ENCODE results near the gene LDB2.

LDB2 gene

GRCh38 chr4:16852644-16853043 is 45.8 kb downstream of the LDB2 start:
- TF ChIP-seq CTCF (conservative IDR thresholded peaks at IDR 0.05; ENCODE audit: low read length) (no peak), EZH2phosphoT487 (IDR thresholded peaks at IDR 0.05; ENCODE audit: borderline replicate concordance) (no peak)
- Histone ChIP-seq H3F3A (ENCODE audit: low read depth) (no peaks in the 10 kb centered on the region), H3K9me3 (ENCODE audit: insufficient read depth, low read depth, low read length) (no peaks in the 10 kb centered on the region), H3K79me2 (ENCODE audit: insufficient read depth, low read length) (no peaks in the 10 kb centered on the region), H3K4me3 (ENCODE audit: low read length, poor library complexity, severe bottlenecking) (no peak overlapping the region), H3K4me2 (ENCODE audit: low read depth, low read length, poor library complexity, severe bottlenecking) (no peak overlapping the region), H4K20me1 (ENCODE audit: insufficient read depth, low read length, poor library complexity, severe bottlenecking) (no peaks in the 10 kb centered on the region), H3K36me3 (ENCODE audit: insufficient read depth, low read length) (no peaks in the 10 kb centered on the region), H3K4me1 (ENCODE audit: insufficient read depth, low read length, poor library complexity, severe bottlenecking) (no peaks in the 10 kb centered on the region), H3K27me3 (ENCODE audit: insufficient read depth, low read length, poor library complexity, severe bottlenecking) (no peaks in the 10 kb centered on the region), H2AFZ (ENCODE audit: low read length) (no peak overlapping the region), H3K9ac (ENCODE audit: low read depth, low read length, poor library complexity, severe bottlenecking) (no peak overlapping the region), H3K9me2 (replicated peaks; ENCODE audit: low read depth, low read length) (no peaks in the 10 kb centered on the region)

- Histone ChIP-seq H3K9ac (ENCODE audit: low read depth, low read length, poor library complexity, severe bottlenecking) (no peak overlapping the region), H3F3A (ENCODE audit: low read depth) (no peaks in the 10 kb centered on the region), H2AFZ (ENCODE audit: low read length) (no peak overlapping the region), H3K36me3 (ENCODE audit: insufficient read depth, low read length) (no peaks in the 10 kb centered on the region), H3K4me3 (ENCODE audit: low read length, poor library complexity, severe bottlenecking) (no peak overlapping the region), H3K9me3 (ENCODE audit: insufficient read depth, low read depth, low read length) (no peaks in the 10 kb centered on the region), H3K9me2 (replicated peaks; ENCODE audit: low read depth, low read length) (no peaks in the 10 kb centered on the region), H3K4me2 (ENCODE audit: low read depth, low read length, poor library complexity, severe bottlenecking) (no peak overlapping the region), H3K4me1 (ENCODE audit: insufficient read depth, low read length, poor library complexity, severe bottlenecking) (no peaks in the 10 kb centered on the region), H3K27me3 (ENCODE audit: insufficient read depth, low read length, poor library complexity, severe bottlenecking) (no peaks in the 10 kb centered on the region), H4K20me1 (ENCODE audit: insufficient read depth, low read length, poor library complexity, severe bottlenecking) (no peaks in the 10 kb centered on the region), H3K79me2 (ENCODE audit: insufficient read depth, low read length) (no peaks in the 10 kb centered on the region)
- TF ChIP-seq CTCF (conservative IDR thresholded peaks at IDR 0.05; ENCODE audit: low read length) (no peak), EZH2phosphoT487 (IDR thresholded peaks at IDR 0.05; ENCODE audit: borderline replicate concordance) (no peak)
Measured at GRCh38 chr4:16852228-16852627, 46.2 kb downstream of the LDB2 start.

GRCh38 chr4:16846540-16847117 is 51.8 kb downstream of the LDB2 start:
- no peaks in the 10 kb centered on the region for H3K79me2 ChIP-seq (ENCODE audit: insufficient read depth, low read length)
- H4K20me1 ChIP-seq (ENCODE audit: insufficient read depth, low read length, poor library complexity, severe bottlenecking) = no peaks in the 10 kb centered on the region
- H3K36me3 ChIP-seq (ENCODE audit: insufficient read depth, low read length) = no peaks in the 10 kb centered on the region
- H3K9ac ChIP-seq (ENCODE audit: low read depth, low read length, poor library complexity, severe bottlenecking) = no peak overlapping the region
- H3K4me1 ChIP-seq (ENCODE audit: insufficient read depth, low read length, poor library complexity, severe bottlenecking) = no peaks in the 10 kb centered on the region
- H3F3A ChIP-seq (ENCODE audit: low read depth) = no peaks in the 10 kb centered on the region
- no peak for TF ChIP-seq EZH2phosphoT487 (IDR thresholded peaks at IDR 0.05; ENCODE audit: borderline replicate concordance)
- no peak for TF ChIP-seq CTCF (conservative IDR thresholded peaks at IDR 0.05; ENCODE audit: low read length)
- no peak overlapping the region for H3K4me3 ChIP-seq (ENCODE audit: low read length, poor library complexity, severe bottlenecking)
- H2AFZ ChIP-seq (ENCODE audit: low read length) = no peak overlapping the region
- H3K9me2 ChIP-seq (replicated peaks; ENCODE audit: low read depth, low read length) = no peaks in the 10 kb centered on the region
- H3K9me3 ChIP-seq (ENCODE audit: insufficient read depth, low read depth, low read length) = no peaks in the 10 kb centered on the region
- H3K4me2 ChIP-seq (ENCODE audit: low read depth, low read length, poor library complexity, severe bottlenecking) = no peak overlapping the region
- H3K27me3 ChIP-seq (ENCODE audit: insufficient read depth, low read length, poor library complexity, severe bottlenecking) = no peaks in the 10 kb centered on the region

All from Loucy (cell line).